Measurements from ENCODE around the gene GHR.
A peak's percentile ranks its signal among the peaks of the same experiment; 100 is the strongest.
"Not testable (repeated sequence)": the region's sequence is repeated elsewhere in the genome, so short reads cannot be mapped to it uniquely, and the experiment has no call there.

Gene GHR

DNA sequence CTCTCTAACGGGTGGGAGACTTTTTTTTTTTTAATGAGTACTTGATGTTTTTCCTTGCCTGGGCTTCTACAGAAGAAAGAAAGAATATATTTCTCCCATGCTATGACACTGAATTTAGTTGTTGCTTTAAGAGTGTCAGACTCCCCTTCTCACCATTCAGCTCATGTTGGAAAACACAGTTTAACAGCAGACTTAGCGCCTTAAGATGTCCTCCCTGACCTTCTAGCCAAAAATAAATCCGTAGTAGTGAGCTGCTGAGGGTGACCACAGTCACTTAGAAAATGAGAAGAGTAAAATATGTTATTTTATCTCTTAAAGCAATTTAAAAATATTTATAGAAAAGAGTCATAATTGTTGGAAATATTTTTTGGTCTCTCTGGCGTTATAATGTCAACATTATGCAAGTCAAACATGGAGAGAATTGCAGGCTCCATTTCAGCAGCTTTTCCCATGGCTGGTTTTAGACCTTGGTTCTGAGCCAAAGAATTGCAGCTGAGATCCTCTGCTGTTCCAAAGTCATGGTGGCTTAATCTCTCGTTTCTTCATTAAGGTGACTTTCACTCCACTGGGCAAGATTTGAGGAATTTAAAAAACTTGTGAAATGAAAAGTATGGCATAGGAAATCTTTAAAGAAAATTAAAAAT, 143.5 kb downstream of the GHR start:
- H3K4me3 ChIP-seq (ENCODE audit: low read length in 2 of 2), result peak overlapping the region in 1 of 2 donors; percentile 3
- H3K9ac ChIP-seq (ENCODE audit: low read length in 2 of 2), result no peak overlapping the region
- peaks cover 10% of the 10 kb centered on the region for H3K4me1 ChIP-seq (ENCODE audit: control insufficient read depth, insufficient read depth, low read length)
- H3K36me3 ChIP-seq (ENCODE audit: control insufficient read depth in 2 of 2, insufficient read depth in 2 of 2, low read length in 2 of 2), result no peaks in the 10 kb centered on the region
- H3K27ac ChIP-seq (ENCODE audit: low read length), result no peak overlapping the region
- no peaks in the 10 kb centered on the region for H3K27me3 ChIP-seq (ENCODE audit: control insufficient read depth in 1 of 2, insufficient read depth in 2 of 2, low read length in 2 of 2)
- no peaks in the 10 kb centered on the region for H3K9me3 ChIP-seq (ENCODE audit: control insufficient read depth in 2 of 2, low read length in 2 of 2)

- H3K4me3 ChIP-seq (ENCODE audit: low read length in 2 of 2), result no peak overlapping the region
- peaks cover 3% of the 10 kb centered on the region for H3K4me1 ChIP-seq (ENCODE audit: control insufficient read depth, insufficient read depth, low read length)
- no peak overlapping the region for H3K27ac ChIP-seq (ENCODE audit: low read length)
- no peaks in the 10 kb centered on the region for H3K9me3 ChIP-seq (ENCODE audit: control insufficient read depth in 2 of 2, low read length in 2 of 2)
- no peak overlapping the region for H3K9ac ChIP-seq (ENCODE audit: low read length in 2 of 2)
- H3K36me3 ChIP-seq (ENCODE audit: control insufficient read depth in 2 of 2, insufficient read depth in 2 of 2, low read length in 2 of 2), result no peaks in the 10 kb centered on the region
- H3K27me3 ChIP-seq (ENCODE audit: control insufficient read depth in 1 of 2, insufficient read depth in 2 of 2, low read length in 2 of 2), result no peaks in the 10 kb centered on the region
These were observed 146.1 kb downstream of the GHR start for GRCh38 chr5:42569325-42569724.

DNA sequence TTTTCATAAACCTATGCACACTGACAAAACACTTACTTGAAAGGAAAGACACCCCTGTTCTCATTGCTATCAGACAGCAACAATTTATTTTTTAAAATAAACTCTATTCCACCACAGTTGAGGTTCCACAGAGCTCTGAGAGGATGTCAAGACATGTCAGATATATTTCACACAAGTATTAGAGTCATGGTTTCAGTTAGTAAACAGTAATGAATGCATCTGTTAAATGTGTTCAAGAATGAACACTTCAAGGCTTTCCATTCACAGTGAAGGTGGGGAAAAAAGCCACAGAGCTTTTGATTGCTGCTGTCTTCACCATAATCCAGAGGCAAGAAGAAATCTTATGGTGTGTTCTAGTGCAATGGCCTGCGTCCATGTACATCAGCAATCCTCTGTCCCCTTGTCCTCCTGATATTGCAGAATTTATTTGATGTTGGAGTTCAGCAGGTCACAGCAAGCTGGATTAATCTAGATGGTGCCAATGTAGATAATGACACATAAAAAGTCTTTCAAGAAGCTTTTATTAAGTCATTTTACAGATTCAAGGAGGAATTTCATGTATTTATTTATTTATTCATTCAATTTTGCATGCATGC, 146.8 kb downstream of the GHR start:
- Histone ChIP-seq H3K27me3 (ENCODE audit: control insufficient read depth in 1 of 2, insufficient read depth in 2 of 2, low read length in 2 of 2) (no peaks in the 10 kb centered on the region), H3K36me3 (ENCODE audit: control insufficient read depth in 2 of 2, insufficient read depth in 2 of 2, low read length in 2 of 2) (no peaks in the 10 kb centered on the region), H3K4me3 (ENCODE audit: low read length in 2 of 2) (no peak overlapping the region), H3K9ac (ENCODE audit: low read length in 2 of 2) (no peak overlapping the region), H3K27ac (ENCODE audit: low read length) (no peak overlapping the region), H3K4me1 (ENCODE audit: control insufficient read depth, insufficient read depth, low read length) (peaks cover 3% of the 10 kb centered on the region), H3K9me3 (ENCODE audit: control insufficient read depth in 2 of 2, low read length in 2 of 2) (no peaks in the 10 kb centered on the region)

GRCh38 chr5:42570966-42571960, 148.0 kb downstream of the GHR start:
- H3K27me3 ChIP-seq (ENCODE audit: control insufficient read depth in 1 of 2, insufficient read depth in 2 of 2, low read length in 2 of 2), result no peaks in the 10 kb centered on the region
- H3K9me3 ChIP-seq (ENCODE audit: control insufficient read depth in 2 of 2, low read length in 2 of 2), result no peaks in the 10 kb centered on the region
- peaks cover 3% of the 10 kb centered on the region for H3K4me1 ChIP-seq (ENCODE audit: control insufficient read depth, insufficient read depth, low read length)
- no peak overlapping the region for H3K9ac ChIP-seq (ENCODE audit: low read length in 2 of 2)
- no peak overlapping the region for H3K27ac ChIP-seq (ENCODE audit: low read length)
- H3K36me3 ChIP-seq (ENCODE audit: control insufficient read depth in 2 of 2, insufficient read depth in 2 of 2, low read length in 2 of 2), result no peaks in the 10 kb centered on the region
- no peak overlapping the region for H3K4me3 ChIP-seq (ENCODE audit: low read length in 2 of 2)

DNA sequence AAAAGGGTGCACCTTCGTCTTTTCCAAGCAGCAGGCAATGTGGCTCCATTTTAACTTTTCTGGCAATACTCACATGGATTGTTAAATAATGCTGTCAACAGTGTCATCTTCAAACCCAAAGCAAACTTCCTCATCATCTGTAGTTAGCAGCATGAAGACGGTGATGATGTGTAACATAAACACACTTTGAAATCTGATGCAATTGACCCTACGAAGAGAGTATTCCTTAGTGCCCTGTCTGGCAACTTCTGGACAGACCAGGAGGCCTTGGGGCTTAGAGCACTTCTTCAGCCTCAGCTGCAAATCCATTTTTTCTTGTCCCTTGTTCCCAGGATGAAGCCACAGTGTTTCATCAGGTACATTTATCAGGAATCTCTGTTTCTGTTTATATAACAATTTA, 149.1 kb downstream of the GHR start:
- no peak overlapping the region for H3K27ac ChIP-seq (ENCODE audit: low read length)
- H3K9ac ChIP-seq (ENCODE audit: low read length in 2 of 2), result no peak overlapping the region
- no peak overlapping the region for H3K4me3 ChIP-seq (ENCODE audit: low read length in 2 of 2)
- no peaks in the 10 kb centered on the region for H3K9me3 ChIP-seq (ENCODE audit: control insufficient read depth in 2 of 2, low read length in 2 of 2)
- H3K36me3 ChIP-seq (ENCODE audit: control insufficient read depth in 2 of 2, insufficient read depth in 2 of 2, low read length in 2 of 2), result no peaks in the 10 kb centered on the region
- peaks cover 3% of the 10 kb centered on the region for H3K4me1 ChIP-seq (ENCODE audit: control insufficient read depth, insufficient read depth, low read length)
- no peaks in the 10 kb centered on the region for H3K27me3 ChIP-seq (ENCODE audit: control insufficient read depth in 1 of 2, insufficient read depth in 2 of 2, low read length in 2 of 2)

- H3K36me3 ChIP-seq (ENCODE audit: control insufficient read depth in 2 of 2, insufficient read depth in 2 of 2, low read length in 2 of 2), result no peaks in the 10 kb centered on the region
- H3K4me3 ChIP-seq (ENCODE audit: low read length in 2 of 2), result no peak overlapping the region
- H3K27ac ChIP-seq (ENCODE audit: low read length), result no peak overlapping the region
- H3K9ac ChIP-seq (ENCODE audit: low read length in 2 of 2), result no peak overlapping the region
- H3K27me3 ChIP-seq (ENCODE audit: control insufficient read depth in 1 of 2, insufficient read depth in 2 of 2, low read length in 2 of 2), result no peaks in the 10 kb centered on the region
- no peaks in the 10 kb centered on the region for H3K9me3 ChIP-seq (ENCODE audit: control insufficient read depth in 2 of 2, low read length in 2 of 2)
- peaks cover 3% of the 10 kb centered on the region for H3K4me1 ChIP-seq (ENCODE audit: control insufficient read depth, insufficient read depth, low read length)
These were observed 150.1 kb downstream of the GHR start for GRCh38 chr5:42573386-42573785.

DNA sequence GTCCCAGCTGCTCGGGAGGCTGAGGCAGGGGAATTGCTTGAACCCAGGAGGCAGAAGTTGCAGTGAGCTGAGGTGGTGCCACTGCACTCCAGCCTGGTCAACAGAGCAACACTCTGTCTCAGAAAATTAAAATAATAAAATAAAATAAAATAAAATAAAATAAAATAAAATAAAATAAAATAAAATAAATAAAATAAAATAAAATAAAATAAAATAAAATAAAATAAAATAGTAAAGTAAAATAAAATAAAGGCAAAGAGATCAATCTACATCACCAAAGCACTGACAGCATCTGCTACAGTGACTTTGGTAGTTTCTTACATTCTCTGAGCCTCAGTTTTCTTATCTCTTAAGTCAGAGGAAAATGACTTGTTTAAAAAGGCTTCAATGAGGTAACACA, 152.7 kb downstream of the GHR start:
- not testable (repeated sequence) for H3K9me3 ChIP-seq (ENCODE audit: control insufficient read depth in 2 of 2, low read length in 2 of 2); H3K27ac ChIP-seq (ENCODE audit: low read length); H3K4me3 ChIP-seq (ENCODE audit: low read length in 2 of 2); H3K4me1 ChIP-seq (ENCODE audit: control insufficient read depth, insufficient read depth, low read length); H3K36me3 ChIP-seq (ENCODE audit: control insufficient read depth in 2 of 2, insufficient read depth in 2 of 2, low read length in 2 of 2); H3K27me3 ChIP-seq (ENCODE audit: control insufficient read depth in 1 of 2, insufficient read depth in 2 of 2, low read length in 2 of 2); H3K9ac ChIP-seq (ENCODE audit: low read length in 2 of 2)

GRCh38 chr5:42578901-42579300, 155.7 kb downstream of the GHR start:
- H3K27ac ChIP-seq (ENCODE audit: low read length); H3K9ac ChIP-seq (ENCODE audit: low read length in 2 of 2); H3K9me3 ChIP-seq (ENCODE audit: control insufficient read depth in 2 of 2, low read length in 2 of 2); H3K36me3 ChIP-seq (ENCODE audit: control insufficient read depth in 2 of 2, insufficient read depth in 2 of 2, low read length in 2 of 2); H3K4me1 ChIP-seq (ENCODE audit: control insufficient read depth, insufficient read depth, low read length); H3K27me3 ChIP-seq (ENCODE audit: control insufficient read depth in 1 of 2, insufficient read depth in 2 of 2, low read length in 2 of 2); H3K4me3 ChIP-seq (ENCODE audit: low read length in 2 of 2): not testable (repeated sequence)

DNA sequence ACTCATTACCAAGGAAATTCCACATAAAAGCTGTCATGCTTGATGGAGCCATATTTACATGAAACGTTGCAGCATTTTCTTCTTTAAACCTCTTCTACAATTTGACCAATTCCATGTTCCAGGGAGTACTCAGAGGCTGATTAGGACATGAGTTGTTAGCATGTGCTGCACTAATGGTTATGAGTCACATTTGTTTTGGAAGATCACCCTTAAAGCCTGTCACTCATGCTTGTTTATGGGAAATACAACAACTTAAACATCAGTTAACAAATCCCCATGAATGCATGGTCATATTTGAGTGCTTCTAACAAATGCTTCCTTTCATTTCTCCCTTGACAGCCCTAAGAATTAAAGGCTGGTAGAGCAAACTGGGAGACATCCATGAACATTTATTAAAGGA, 156.1 kb downstream of the GHR start:
- H3K4me3 ChIP-seq (ENCODE audit: low read length in 2 of 2), result no peak overlapping the region

GRCh38 chr5:42581845-42582244, 158.6 kb downstream of the GHR start:
- H3K27ac ChIP-seq (ENCODE audit: low read length), result no peak overlapping the region
- no peaks in the 10 kb centered on the region for H3K27me3 ChIP-seq (ENCODE audit: control insufficient read depth in 1 of 2, insufficient read depth in 2 of 2, low read length in 2 of 2)
- H3K4me1 ChIP-seq (ENCODE audit: control insufficient read depth, insufficient read depth, low read length), result peaks cover 8% of the 10 kb centered on the region
- H3K4me3 ChIP-seq (ENCODE audit: low read length in 2 of 2), result no peak overlapping the region
- H3K9me3 ChIP-seq (ENCODE audit: control insufficient read depth in 2 of 2, low read length in 2 of 2), result no peaks in the 10 kb centered on the region
- H3K9ac ChIP-seq (ENCODE audit: low read length in 2 of 2), result no peak overlapping the region
- H3K36me3 ChIP-seq (ENCODE audit: control insufficient read depth in 2 of 2, insufficient read depth in 2 of 2, low read length in 2 of 2), result no peaks in the 10 kb centered on the region

More for the DNA sequence above, 156.1 kb downstream of the GHR start:
- no peak overlapping the region for H3K9ac ChIP-seq (ENCODE audit: low read length in 2 of 2)
- H3K4me1 ChIP-seq (ENCODE audit: control insufficient read depth, insufficient read depth, low read length), result no peaks in the 10 kb centered on the region
- H3K27ac ChIP-seq (ENCODE audit: low read length), result no peak overlapping the region
- no peaks in the 10 kb centered on the region for H3K9me3 ChIP-seq (ENCODE audit: control insufficient read depth in 2 of 2, low read length in 2 of 2)
- H3K36me3 ChIP-seq (ENCODE audit: control insufficient read depth in 2 of 2, insufficient read depth in 2 of 2, low read length in 2 of 2), result no peaks in the 10 kb centered on the region
- H3K27me3 ChIP-seq (ENCODE audit: control insufficient read depth in 1 of 2, insufficient read depth in 2 of 2, low read length in 2 of 2), result no peaks in the 10 kb centered on the region

Measured in stomach smooth muscle (tissue), 2 donors.